GM12872 (cell line): Measurements from ENCODE around the gene PDSS2.

Source experiments
- CTCF ChIP-seq: IDR thresholded peaks from 3 replicates; pipeline ENCODE4 v1.5.1; 2011; ENCODE audit warnings: low read depth, mild to moderate bottlenecking, low read length, moderate library complexity; ENCODE audit not compliant: insufficient read depth

The PDSS2 gene

GRCh38 chr6:107493158-107494057 is 34.0 kb upstream of the PDSS2 start:
- TF ChIP-seq CTCF: no peak

GRCh38 chr6:107491760-107492660 is 32.6 kb upstream of the PDSS2 start:
- no peak for TF ChIP-seq CTCF

GRCh38 chr6:107491138-107491609 is 31.8 kb upstream of the PDSS2 start:
- no peak for TF ChIP-seq CTCF

- TF ChIP-seq CTCF: no peak
These were observed 31.3 kb upstream of the PDSS2 start for GRCh38 chr6:107490566-107491137.

- no peak for TF ChIP-seq CTCF
These were observed 30.5 kb upstream of the PDSS2 start, which contains the start of gene SOBP for GRCh38 chr6:107489636-107490565. TSS of gene SOBP (plus strand) at chr6:107490117. CDS start at chr6:107490617, 500 bp downstream.

- TF ChIP-seq CTCF: no peak
These were observed 29.7 kb upstream of the PDSS2 start for GRCh38 chr6:107488875-107489635.
